UCSD-AML1 (cell line): ENCODE results near the gene TSPAN11.

Source experiments
- DNase-seq: peaks from one replicate; lab custom pipeline; 2025; ENCODE audit not compliant: unreplicated experiment; lab: John Stamatoyannopoulos, UW

TSPAN11 gene

GRCh38 chr12:30977537-30978349 is 51.2 kb downstream of the TSPAN11 start:
- no peak for DNase-seq

GRCh38 chr12:30978639-30979038 is 52.1 kb downstream of the TSPAN11 start:
- no peak for DNase-seq

GRCh38 chr12:30979371-30980259 is 53.1 kb downstream of the TSPAN11 start:
- DNase-seq: no peak

DNA sequence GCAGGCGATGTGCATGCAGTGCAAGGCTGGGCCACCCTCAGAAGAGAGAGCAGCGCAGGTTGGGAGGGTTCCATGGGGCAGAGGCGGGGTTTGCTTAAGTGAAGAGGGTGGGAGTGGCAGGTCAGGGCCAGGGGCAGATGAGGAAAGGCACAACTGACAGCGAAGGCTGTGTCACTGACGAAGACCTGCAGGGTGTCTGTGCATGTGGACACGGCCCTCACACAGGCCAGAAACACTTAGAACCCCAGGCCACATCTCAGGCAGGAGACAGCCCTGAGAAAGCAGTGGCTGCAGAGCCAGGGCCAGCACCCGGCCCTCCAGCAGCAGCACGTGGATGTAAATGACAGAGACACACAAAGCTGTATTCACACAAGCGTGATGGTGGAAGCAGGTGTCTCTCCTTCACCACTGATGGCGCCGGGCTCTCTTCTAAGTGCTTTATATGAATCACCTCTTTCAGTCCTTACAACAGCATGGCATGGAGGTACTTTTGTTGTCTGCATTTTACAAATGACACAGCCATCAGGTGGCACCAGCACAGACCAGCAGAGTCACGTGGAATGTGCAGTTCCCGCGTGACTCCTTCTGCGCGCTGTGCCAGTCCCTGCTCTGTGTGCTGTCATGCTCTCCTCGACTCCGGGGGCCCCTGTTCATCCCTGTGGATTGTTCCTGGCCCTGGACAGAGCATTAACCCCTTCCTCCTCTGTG is 54.6 kb downstream of the TSPAN11 start:
- no peak for DNase-seq

DNA sequence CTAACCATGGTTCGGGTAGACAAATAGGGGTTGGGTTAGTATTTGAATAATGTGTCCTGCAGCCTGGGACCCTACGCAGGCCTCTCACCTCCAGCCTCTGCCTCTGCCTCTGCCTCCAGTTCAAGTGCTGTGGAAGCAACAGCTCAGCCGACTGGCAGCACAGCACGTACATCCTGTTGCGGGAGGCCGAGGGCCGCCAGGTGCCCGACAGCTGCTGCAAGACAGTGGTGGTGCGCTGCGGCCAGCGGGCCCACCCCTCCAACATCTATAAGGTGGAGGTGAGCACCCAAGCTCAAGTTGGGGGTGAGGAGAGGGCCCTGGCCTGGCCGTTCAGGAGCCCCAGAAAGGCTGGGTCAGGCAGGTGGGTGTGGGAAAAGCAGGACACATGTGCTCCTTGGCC is 55.9 kb downstream of the TSPAN11 start:
- no peak for DNase-seq

GRCh38 chr12:30985814-30986452 is 59.4 kb downstream of the TSPAN11 start:
- DNase-seq: peak; percentile 59

- no peak for DNase-seq
Measured at GRCh38 chr12:30988086-30988485, 61.5 kb downstream of the TSPAN11 start.

DNA sequence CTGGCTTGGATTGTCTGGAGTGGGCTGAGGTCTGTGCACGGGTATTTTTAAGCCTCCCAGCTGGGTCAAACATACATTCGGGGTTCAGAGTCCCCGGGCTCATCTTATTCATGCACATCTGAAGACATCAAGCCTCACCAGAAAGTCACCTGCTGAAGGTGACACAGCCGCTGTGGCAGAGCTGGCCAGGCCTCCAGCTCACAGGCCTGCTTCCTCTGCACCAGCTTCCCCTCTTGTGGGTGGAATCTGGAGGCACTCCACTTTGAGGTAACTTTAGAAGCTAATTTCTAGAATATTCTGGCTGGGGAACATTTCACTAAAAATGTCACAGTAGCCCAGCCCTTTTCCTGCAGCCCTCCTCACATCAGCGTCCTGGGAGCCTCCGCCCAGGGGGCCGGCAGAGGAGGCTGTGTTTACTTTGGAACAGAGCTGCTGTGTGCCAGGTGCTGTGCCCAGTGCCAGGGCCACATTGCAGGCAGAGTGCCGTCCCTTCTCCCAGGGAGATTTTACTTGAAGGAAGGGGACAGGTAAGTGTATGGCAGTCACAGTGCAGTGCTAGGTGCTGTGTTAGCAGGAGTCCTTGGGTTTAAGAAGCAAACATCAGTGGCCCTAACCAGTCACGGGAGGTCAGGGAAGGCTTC is 62.2 kb downstream of the TSPAN11 start:
- DNase-seq: no peak

DNA sequence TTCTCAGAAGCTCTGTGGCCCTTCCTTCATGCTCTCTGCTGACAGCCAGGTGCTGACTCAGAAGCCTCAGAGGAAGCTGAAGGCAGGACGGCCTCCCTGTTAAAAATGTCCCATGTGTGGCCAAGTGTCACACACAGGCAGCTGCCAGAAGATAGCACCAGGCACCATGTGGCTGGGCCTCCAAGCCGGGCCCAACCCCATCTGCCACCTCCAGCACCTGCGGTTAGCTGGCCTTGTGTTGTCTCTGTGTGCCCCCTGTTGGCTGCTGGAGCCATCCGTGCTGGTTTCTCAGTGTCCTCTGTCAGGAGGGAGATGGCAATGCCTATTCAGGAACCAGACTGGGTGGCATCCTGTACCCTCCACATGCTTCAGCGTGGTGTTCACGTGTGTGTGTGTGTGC is 63.2 kb downstream of the TSPAN11 start:
- peak; percentile 21 for DNase-seq

- no peak for DNase-seq
Measured at GRCh38 chr12:30990316-30990715, 63.8 kb downstream of the TSPAN11 start.

GRCh38 chr12:30990776-30991175 is 64.2 kb downstream of the TSPAN11 start:
- no peak for DNase-seq

DNA sequence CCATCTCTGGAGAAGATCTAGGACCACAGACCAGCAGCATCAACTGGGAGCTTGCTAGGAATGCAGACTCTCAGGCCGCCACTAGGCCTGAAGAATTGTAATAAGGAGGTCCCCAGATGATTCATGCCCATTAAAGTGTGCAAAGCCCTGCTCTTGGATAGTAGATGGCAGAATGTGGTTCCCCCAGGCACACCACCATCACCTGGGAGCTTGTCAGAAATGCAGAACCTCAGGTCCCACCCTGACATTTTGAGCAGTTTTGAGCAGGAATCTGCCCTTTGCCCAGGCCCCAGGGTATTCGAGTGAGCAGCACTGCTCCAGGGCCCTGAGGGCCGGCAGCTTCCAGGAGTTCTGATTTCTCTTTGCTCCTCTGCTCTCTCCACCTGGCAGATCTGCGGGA is 64.9 kb downstream of the TSPAN11 start:
- DNase-seq: no peak

GRCh38 chr12:30992381-30992780 is 65.8 kb downstream of the TSPAN11 start:
- DNase-seq: no peak

GRCh38 chr12:30993766-30994165 is 67.2 kb downstream of the TSPAN11 start:
- no peak for DNase-seq

DNA sequence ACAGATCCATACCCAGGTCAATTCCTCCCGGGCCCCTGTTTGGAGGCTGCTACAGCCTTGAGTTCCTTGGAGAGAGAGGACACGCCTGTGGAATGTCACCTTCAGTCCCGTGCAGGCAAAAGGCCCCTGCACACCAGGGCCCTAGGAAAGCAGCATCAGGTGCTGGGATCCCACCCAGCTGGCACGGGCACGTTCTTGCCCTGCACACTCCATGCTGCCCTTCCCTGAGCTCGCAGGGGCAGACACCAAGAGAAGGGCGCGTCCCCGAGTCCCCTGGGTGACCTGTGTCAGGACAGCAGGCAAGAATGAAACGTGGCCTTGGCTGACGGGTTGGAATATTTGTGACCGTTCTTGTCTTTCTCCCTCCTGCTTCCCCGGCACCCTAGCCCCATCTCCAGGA is 67.7 kb downstream of the TSPAN11 start:
- DNase-seq: no peak

DNA sequence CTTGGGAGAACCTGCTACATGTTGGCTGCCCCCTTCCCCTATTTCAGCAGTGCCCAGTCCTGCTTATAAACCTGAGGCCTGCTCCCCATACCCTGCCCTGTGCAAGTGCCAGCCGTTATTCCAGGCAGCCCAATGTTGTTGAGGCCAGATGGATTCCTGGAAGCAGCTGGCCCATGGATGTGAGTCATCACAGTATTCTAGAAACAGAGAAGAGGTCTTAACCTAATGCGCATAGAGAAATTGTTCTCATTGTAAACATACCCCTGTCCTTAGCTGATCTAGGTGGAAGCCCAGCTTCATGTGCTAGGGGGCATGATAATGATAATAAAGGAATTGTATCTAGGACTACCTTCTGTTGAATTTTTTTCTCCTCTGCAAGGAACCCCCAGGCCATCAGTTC is 69.7 kb downstream of the TSPAN11 start:
- DNase-seq: no peak

GRCh38 chr12:30996752-30997151 is 70.2 kb downstream of the TSPAN11 start:
- DNase-seq: no peak

GRCh38 chr12:30997685-30998440 is 71.3 kb downstream of the TSPAN11 start:
- DNase-seq: no peak

DNA sequence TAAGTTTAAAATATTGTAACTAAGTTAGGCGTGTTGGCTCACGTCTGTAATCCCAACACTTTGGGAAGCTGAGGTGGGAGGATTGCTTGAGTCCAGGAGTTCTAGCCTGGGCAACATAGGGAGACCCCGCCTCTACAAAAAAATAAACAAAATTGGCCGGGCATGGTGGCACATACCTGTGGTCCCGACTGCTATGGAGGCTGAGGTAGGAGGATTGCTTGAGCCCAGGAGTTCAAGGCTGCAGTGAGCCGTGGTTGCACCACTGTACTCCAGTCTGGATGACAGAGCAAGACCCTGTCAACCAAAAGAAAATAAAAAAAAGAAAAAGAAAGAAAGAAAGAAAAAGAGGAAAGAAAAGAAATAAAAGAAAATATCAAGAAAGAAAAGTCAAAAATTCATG is 72.5 kb downstream of the TSPAN11 start:
- no peak for DNase-seq

DNA sequence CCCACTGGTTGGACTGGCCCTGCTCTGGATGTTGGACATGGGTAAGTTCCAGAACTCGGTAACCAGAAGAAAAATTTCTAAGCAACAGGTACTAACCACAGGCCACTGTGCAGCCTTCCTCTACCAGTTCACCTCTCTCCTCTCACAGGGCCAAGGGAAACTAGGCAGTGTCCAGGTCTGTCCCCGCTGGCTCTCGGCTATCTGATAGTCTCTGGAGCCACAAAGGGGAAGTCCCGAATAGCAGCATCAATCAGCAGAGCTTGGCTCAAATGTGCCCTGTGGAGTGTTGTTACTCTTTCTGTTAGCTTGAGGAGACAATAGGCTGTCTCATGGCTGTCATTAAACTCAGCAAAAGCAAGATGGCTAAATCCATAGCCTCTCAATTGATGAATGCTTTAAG is 73.2 kb downstream of the TSPAN11 start:
- DNase-seq: no peak
